ENCODE results near the gene TCF4. TPM values are rescaled to one million over a fixed set of nuclear protein-coding genes. Genes with fewer than 3 reads are reported as not detected.

The TCF4 gene
- total and polyA plus RNA-seq, 2 of the 13 experiments (the other 11 are each of a cell fraction or from before 2014, with no cell fraction given): not detected

GRCh38 chr18:55268151-55268601, 319.8 kb downstream of the TCF4 start:
- no peaks in the 10 kb centered on the region for H3K9me3 ChIP-seq (ENCODE audit: low read length)
- intact Hi-C loops (cut with micrococcal nuclease; ENCODE audit: unreplicated experiment) (no loop called here), in situ Hi-C loops (cut with HindIII; ENCODE audit: extremely low pct_ligation_motif_present, low pct_unique_long_range_greater_than_20kb) (no loop called here)
- ATAC-seq: no peak
- H4K20me1 ChIP-seq (ENCODE audit: insufficient read depth, low read length): no peaks in the 10 kb centered on the region
- FAIRE-seq: no peak
- no peak overlapping the region for H2AFZ ChIP-seq (ENCODE audit: low read length)
- H3K27ac ChIP-seq (ENCODE audit: extremely low read length, insufficient read depth, low read length): no peak overlapping the region
- ChIA-PET POLR2A (no interaction called here), CTCF (ENCODE audit: low intra/inter-chr PET ratio, low total read pairs) (no interaction called here)
- H3K9ac ChIP-seq (ENCODE audit: insufficient read depth, low read depth, low read length): no peak overlapping the region
- 25% methylated on average over 3 of the region's 3 CpGs for WGBS (ENCODE audit: low lambda C conversion rate)
- H3K27me3 ChIP-seq (ENCODE audit: control insufficient read depth in 1 of 2, insufficient read depth in 2 of 2, low read length in 2 of 2): no peaks in the 10 kb centered on the region
- H3K4me1 ChIP-seq (ENCODE audit: insufficient read depth, low read length): no peaks in the 10 kb centered on the region
- DNase-seq (ENCODE audit: low spot score): no peak
- H3K36me3 ChIP-seq (replicated peaks in 1 of 2; ENCODE audit: control insufficient read depth in 1 of 2, insufficient read depth in 2 of 2, low read length in 2 of 2): no peaks in the 10 kb centered on the region
- H3K4me3 ChIP-seq (replicated peaks in 1 of 3; ENCODE audit: insufficient read depth in 1 of 3, low read depth in 2 of 3, low read length in 3 of 3): no peak overlapping the region
- H3K79me2 ChIP-seq (ENCODE audit: insufficient read depth, low read length): no peaks in the 10 kb centered on the region
- TF ChIP-seq ARNT (IDR thresholded peaks at IDR 0.05) (no peak), ZNF747 (CRISPR knock-in tag; IDR thresholded peaks at IDR 0.05; ENCODE audit: borderline replicate concordance) (no peak), KDM6A (CRISPR knock-in tag; IDR thresholded peaks at IDR 0.05; ENCODE audit: low read depth) (no peak)
- BruUV-seq (replicated peaks): no TSS peak
- no peak overlapping the region for H3K4me2 ChIP-seq (ENCODE audit: low read depth, low read length)

- H3K27me3 ChIP-seq (ENCODE audit: control insufficient read depth in 1 of 2, insufficient read depth in 2 of 2, low read length in 2 of 2): no peaks in the 10 kb centered on the region
- no peaks in the 10 kb centered on the region for H3K36me3 ChIP-seq (replicated peaks in 1 of 2; ENCODE audit: control insufficient read depth in 1 of 2, insufficient read depth in 2 of 2, low read length in 2 of 2)
- H3K4me1 ChIP-seq (ENCODE audit: insufficient read depth, low read length): no peaks in the 10 kb centered on the region
- in situ Hi-C loops (cut with HindIII; ENCODE audit: extremely low pct_ligation_motif_present, low pct_unique_long_range_greater_than_20kb): no loop called here
- WGBS (ENCODE audit: low lambda C conversion rate): under 1% methylated on average over 6 of the region's 6 CpGs
- FAIRE-seq (no peak), ATAC-seq (no peak), DNase-seq (ENCODE audit: low spot score) (no peak)
- no peaks in the 10 kb centered on the region for H3K9me3 ChIP-seq (ENCODE audit: low read length)
- H2AFZ ChIP-seq (ENCODE audit: low read length): no peak overlapping the region
- intact Hi-C loops (cut with micrococcal nuclease; ENCODE audit: unreplicated experiment): no loop called here
- H3K4me2 ChIP-seq (ENCODE audit: low read depth, low read length): no peak overlapping the region
- no peak overlapping the region for H3K4me3 ChIP-seq (replicated peaks in 1 of 3; ENCODE audit: insufficient read depth in 1 of 3, low read depth in 2 of 3, low read length in 3 of 3)
- POLR2A ChIA-PET: no interaction called here
- CTCF ChIA-PET (ENCODE audit: low intra/inter-chr PET ratio, low total read pairs): no interaction called here
- no peak overlapping the region for H3K9ac ChIP-seq (ENCODE audit: insufficient read depth, low read depth, low read length)
- no peak overlapping the region for H3K27ac ChIP-seq (ENCODE audit: extremely low read length, insufficient read depth, low read length)
- BruUV-seq (replicated peaks): no TSS peak
- no peaks in the 10 kb centered on the region for H4K20me1 ChIP-seq (ENCODE audit: insufficient read depth, low read length)
- no peaks in the 10 kb centered on the region for H3K79me2 ChIP-seq (ENCODE audit: insufficient read depth, low read length)
- no peak for TF ChIP-seq PITX1 (CRISPR knock-in tag; IDR thresholded peaks at IDR 0.05)
- TF ChIP-seq MTA1 (CRISPR knock-in tag; IDR thresholded peaks at IDR 0.05; ENCODE audit: borderline replicate concordance): no peak
- no peak for TF ChIP-seq HMGA1 (CRISPR knock-in tag; conservative IDR thresholded peaks at IDR 0.05)
- TF ChIP-seq MED8 (CRISPR knock-in tag; IDR thresholded peaks at IDR 0.05; ENCODE audit: insufficient replicate concordance): no peak
- no peak for TF ChIP-seq ZNF143 (CRISPR knock-in tag; IDR thresholded peaks at IDR 0.05)
- TF ChIP-seq, protein P1, sequence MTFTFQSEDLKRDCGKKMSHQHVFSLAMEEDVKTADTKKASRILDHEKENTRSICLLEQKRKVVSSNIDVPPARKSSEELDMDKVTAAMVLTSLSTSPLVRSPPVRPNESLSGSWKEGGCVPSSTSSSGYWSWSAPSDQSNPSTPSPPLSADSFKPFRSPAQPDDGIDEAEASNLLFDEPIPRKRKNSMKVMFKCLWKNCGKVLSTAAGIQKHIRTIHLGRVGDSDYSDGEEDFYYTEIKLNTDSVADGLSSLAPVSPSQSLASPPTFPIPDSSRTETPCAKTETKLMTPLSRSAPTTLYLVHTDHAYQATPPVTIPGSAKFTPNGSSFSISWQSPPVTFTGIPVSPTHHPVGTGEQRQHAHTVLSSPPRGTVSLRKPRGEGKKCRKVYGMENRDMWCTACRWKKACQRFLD (CRISPR knock-in tag; IDR thresholded peaks at IDR 0.05; ENCODE audit: borderline replicate concordance): no peak
- TF ChIP-seq REPIN1 (CRISPR knock-in tag; IDR thresholded peaks at IDR 0.05; ENCODE audit: borderline replicate concordance, low read depth): no peak
- no peak for TF ChIP-seq SOX6 (IDR thresholded peaks at IDR 0.05)
- TF ChIP-seq SOX6 (CRISPR knock-in tag; IDR thresholded peaks at IDR 0.05): no peak
- TF ChIP-seq MAFF (IDR thresholded peaks at IDR 0.05; ENCODE audit: low read depth, low read length): no peak
- TF ChIP-seq KDM5B (CRISPR knock-in tag; IDR thresholded peaks at IDR 0.05; ENCODE audit: borderline replicate concordance): no peak
- TF ChIP-seq MYC (CRISPR knock-in tag; IDR thresholded peaks at IDR 0.05; ENCODE audit: borderline replicate concordance): no peak
- TF ChIP-seq ZNF101 (CRISPR knock-in tag; IDR thresholded peaks at IDR 0.05; ENCODE audit: borderline replicate concordance, low read depth): no peak
- no peak for TF ChIP-seq SMAD1 (CRISPR knock-in tag; IDR thresholded peaks at IDR 0.05; ENCODE audit: borderline replicate concordance, low read depth)
- no peak for TF ChIP-seq RNF2 (conservative IDR thresholded peaks at IDR 0.05; ENCODE audit: low read depth)
- TF ChIP-seq, protein P2, sequence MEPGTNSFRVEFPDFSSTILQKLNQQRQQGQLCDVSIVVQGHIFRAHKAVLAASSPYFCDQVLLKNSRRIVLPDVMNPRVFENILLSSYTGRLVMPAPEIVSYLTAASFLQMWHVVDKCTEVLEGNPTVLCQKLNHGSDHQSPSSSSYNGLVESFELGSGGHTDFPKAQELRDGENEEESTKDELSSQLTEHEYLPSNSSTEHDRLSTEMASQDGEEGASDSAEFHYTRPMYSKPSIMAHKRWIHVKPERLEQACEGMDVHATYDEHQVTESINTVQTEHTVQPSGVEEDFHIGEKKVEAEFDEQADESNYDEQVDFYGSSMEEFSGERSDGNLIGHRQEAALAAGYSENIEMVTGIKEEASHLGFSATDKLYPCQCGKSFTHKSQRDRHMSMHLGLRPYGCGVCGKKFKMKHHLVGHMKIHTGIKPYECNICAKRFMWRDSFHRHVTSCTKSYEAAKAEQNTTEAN (CRISPR knock-in tag; conservative IDR thresholded peaks at IDR 0.05): no peak
These were observed 321.0 kb downstream of the TCF4 start for GRCh38 chr18:55266981-55267380.

All from HepG2 (cell line).